Lower leg skin (tissue), 4 donors: ENCODE data around the gene ITPA. TPM values are rescaled to one million over a fixed set of nuclear protein-coding genes. Genes with fewer than 3 reads are reported as not detected.

Experiments used
- DNase-seq, 2 donors: peaks; one replicate each; pipeline ENCODE4 v3.0.0-alpha.2; 2019; ENCODE audit warnings: low spot score in 2 of 2
- H3K4me3 ChIP-seq: fragments of 200-600 bp; sonication (generic); 2 replicates; pipeline ENCODE4 v1.5.1; 2017; ENCODE audit warnings: mild to moderate bottlenecking, low read depth; ENCODE audit not compliant: poor library complexity, severe bottlenecking
- CTCF ChIP-seq, 3 donors: fragments of 450-650 bp; IDR thresholded peaks; one replicate each; pipeline ENCODE4 v1.5.1; 2016; ENCODE audit warnings: antibody characterized with exemption in 3 of 3, mild to moderate bottlenecking in 3 of 3, moderate library complexity in 2 of 3
- POLR2A ChIP-seq, 2 donors: fragments of 450-650 bp; IDR thresholded peaks; one replicate each; pipeline ENCODE4 v1.6.1; 2016 to 2017; ENCODE audit warnings: antibody characterized with exemption in 2 of 2, mild to moderate bottlenecking in 1 of 2, moderate library complexity in 1 of 2
- WGBS, 2 donors: methylation state at CpG; one replicate each; pipeline ENCODE4 v1.1.5; 2018; 5-methylcytosine and 5-hydroxymethylcytosine counted together
- intact Hi-C: fragments of 100-400 bp; cut with DNase I; formaldehyde crosslinking; loops from one replicate; pipeline ENCODE4 v1.15.0; 2023; ENCODE audit warnings: low total_unique reads
- total RNA-seq, 4 donors: library from RNA; depleted of rRNA; stranded (reverse); fragments of >200 nt; gene quantifications; one replicate each; pipeline ENCODE4 v1.1.0, GENCODE V29; 2016

The ITPA gene
- total RNA-seq, 4 donors from 2014 or later = 39.3 to 55.8 (median 46.8) TPM

GRCh38 chr20:3239026-3239866 lies 29.9 kb downstream of the ITPA start, which contains the start of gene SLC4A11:
Gene SLC4A11, minus strand, starts transcription at chr20:3239190. Its CDS starts 53 bp downstream, at chr20:3239137.
- TF ChIP-seq POLR2A (IDR thresholded peaks at IDR 0.05) (no peak), CTCF (IDR thresholded peaks at IDR 0.05) (no peak)
- 0 to 1% methylated on average over 32 to 42 of the region's 107 CpGs for WGBS, 2 donors
- DNase-seq = peak; percentile 46 to 90
- H3K4me3 ChIP-seq = peak within 1 kb of the TSS; percentile 41
- intact Hi-C loops = no loop called here

GRCh38 chr20:3239867-3240775 lies 30.8 kb downstream of the ITPA start:
- intact Hi-C loops = no loop called here
- WGBS, 2 donors = 7 to 14% methylated on average over 28 to 53 of the region's 54 CpGs
- peak overlapping the region; percentile 41 for H3K4me3 ChIP-seq
- TF ChIP-seq CTCF (IDR thresholded peaks at IDR 0.05) (no peak), POLR2A (IDR thresholded peaks at IDR 0.05) (no peak)
- no peak for DNase-seq

- no peak overlapping the region for H3K4me3 ChIP-seq
- intact Hi-C loops = no loop called here
- 88 to 93% methylated on average over 15 of the region's 15 CpGs for WGBS, 2 donors
- TF ChIP-seq POLR2A (IDR thresholded peaks at IDR 0.05) = no peak
- no peak for TF ChIP-seq CTCF (IDR thresholded peaks at IDR 0.05)
- no peak for DNase-seq
These were observed 31.6 kb downstream of the ITPA start for GRCh38 chr20:3240776-3241363.

- 69 to 79% methylated on average over 6 of the region's 6 CpGs for WGBS, 2 donors
- intact Hi-C loops = no loop called here
These were observed 32.9 kb downstream of the ITPA start for GRCh38 chr20:3242172-3242692.

More at GRCh38 chr20:3242172-3242692, 32.9 kb downstream of the ITPA start:
- TF ChIP-seq POLR2A (IDR thresholded peaks at IDR 0.05) = no peak
- no peak for TF ChIP-seq CTCF (IDR thresholded peaks at IDR 0.05)
- H3K4me3 ChIP-seq = no peak overlapping the region
- no peak for DNase-seq
